Peyer's patch (tissue), 4 donors: ENCODE results near the gene WHRN.

Experiments used
- CTCF ChIP-seq, 6 experiments: fragments of 450-650 bp in 4 of 6; fragments of 200-600 bp in 2 of 6; sonication (generic) in 1 of 6; IDR thresholded peaks; one replicate each; pipeline ENCODE4 v1.5.1; 2017 to 2019; ENCODE audit warnings: antibody characterized with exemption in 6 of 6, mild to moderate bottlenecking in 3 of 6, moderate library complexity in 1 of 6
- POLR2A ChIP-seq, 2 donors: fragments of 450-650 bp; IDR thresholded peaks; one replicate each; pipeline ENCODE4 v1.5.1; 2017; ENCODE audit warnings: antibody characterized with exemption in 2 of 2, mild to moderate bottlenecking in 2 of 2, moderate library complexity in 2 of 2

GRCh38 chr9:114497236-114497635 lies 8.0 kb downstream of the WHRN start:
- no peak for TF ChIP-seq POLR2A (IDR thresholded peaks at IDR 0.05)
- TF ChIP-seq CTCF (IDR thresholded peaks at IDR 0.05) = no peak
